Tibial nerve (tissue), 4 donors: ENCODE data around the gene MSI2. TPM values are rescaled to one million over a fixed set of nuclear protein-coding genes. Genes with fewer than 3 reads are reported as not detected.

Source experiments
- DNase-seq, 2 donors: peaks; one replicate each; pipeline ENCODE4 v3.0.0-alpha.2; 2019; ENCODE audit warnings: low spot score in 2 of 2
- H3K27ac ChIP-seq, 4 donors: fragments of 200-600 bp; sonication (generic) in 3 of 4; one replicate each; pipeline ENCODE4 v1.5.1; 2017 to 2019; ENCODE audit warnings: mild to moderate bottlenecking in 1 of 4
- H3K27me3 ChIP-seq, 2 donors: fragments of 200-600 bp; sonication (generic) in 1 of 2; one replicate each; pipeline versions ENCODE4 v1.5.1 to v1.6.0; 2017 to 2019
- H3K36me3 ChIP-seq, 3 donors: fragments of 200-600 bp; sonication (generic); one replicate each; pipeline ENCODE4 v1.5.1; 2018 to 2019
- H3K4me1 ChIP-seq, 4 donors: fragments of 200-600 bp; sonication (generic) in 3 of 4; one replicate each; pipeline ENCODE4 v1.5.1; 2017 to 2019
- H3K4me3 ChIP-seq, 4 donors: fragments of 200-600 bp; sonication (generic) in 3 of 4; one replicate each; pipeline ENCODE4 v1.5.1; 2017 to 2019; ENCODE audit warnings: mild to moderate bottlenecking in 1 of 4, moderate library complexity in 1 of 4
- H3K9me3 ChIP-seq, 4 donors: fragments of 200-600 bp; sonication (generic) in 3 of 4; one replicate each; pipeline ENCODE4 v1.5.1; 2017 to 2019
- EP300 ChIP-seq, 2 donors: sonication (generic); formaldehyde crosslinking; IDR thresholded peaks; one replicate each; pipeline ENCODE4 v1.6.1; 2017; ENCODE audit warnings: antibody characterized with exemption in 2 of 2, mild to moderate bottlenecking in 1 of 2
- POLR2A ChIP-seq, 2 donors: fragments of 450-650 bp; IDR thresholded peaks; one replicate each; pipeline ENCODE4 v1.6.1; 2017; ENCODE audit warnings: antibody characterized with exemption in 2 of 2, mild to moderate bottlenecking in 2 of 2, moderate library complexity in 2 of 2
- WGBS, 2 donors: methylation state at CpG; one replicate each; pipeline ENCODE4 v1.1.5; 2018; 5-methylcytosine and 5-hydroxymethylcytosine counted together
- total RNA-seq, 4 donors: library from RNA; depleted of rRNA; stranded (reverse); fragments of >200 nt; gene quantifications; one replicate each; pipeline ENCODE4 v1.1.0, GENCODE V29; 2016
- TF ChIP-seq, protein P1 (sequence below), 5 experiments: fragments of 200-600 bp in 3 of 5; fragments of 450-650 bp in 2 of 5; sonication (generic) in 3 of 5; IDR thresholded peaks; one replicate each; pipeline ENCODE4 v1.5.1; 2016 to 2019; ENCODE audit warnings: antibody characterized with exemption in 5 of 5, mild to moderate bottlenecking in 3 of 5, moderate library complexity in 2 of 5

The MSI2 gene
- total RNA-seq, 4 donors from 2014 or later = 11.5 to 18.3 (median 14.2) TPM

DNA sequence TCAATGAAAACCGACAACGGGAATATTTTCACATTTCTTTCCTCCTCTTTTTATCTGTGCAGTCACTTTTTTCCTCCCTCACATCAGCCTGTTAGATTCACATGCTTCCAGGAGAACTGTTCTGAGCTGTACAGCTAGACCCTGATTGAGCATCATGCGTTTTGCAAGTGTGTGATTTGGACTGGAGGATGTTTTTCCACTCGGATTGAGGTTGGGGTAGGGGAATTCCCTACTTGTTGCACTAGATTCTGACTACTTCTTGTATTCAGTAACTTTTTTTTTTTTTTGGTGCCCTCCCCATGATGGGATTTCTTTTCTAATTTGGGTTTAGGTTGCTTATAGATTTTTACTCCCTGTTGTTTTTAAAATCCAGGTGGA, 4.8 kb downstream of the MSI2 start:
- TF ChIP-seq EP300 (IDR thresholded peaks at IDR 0.05) = no peak
- TF ChIP-seq, protein P1, sequence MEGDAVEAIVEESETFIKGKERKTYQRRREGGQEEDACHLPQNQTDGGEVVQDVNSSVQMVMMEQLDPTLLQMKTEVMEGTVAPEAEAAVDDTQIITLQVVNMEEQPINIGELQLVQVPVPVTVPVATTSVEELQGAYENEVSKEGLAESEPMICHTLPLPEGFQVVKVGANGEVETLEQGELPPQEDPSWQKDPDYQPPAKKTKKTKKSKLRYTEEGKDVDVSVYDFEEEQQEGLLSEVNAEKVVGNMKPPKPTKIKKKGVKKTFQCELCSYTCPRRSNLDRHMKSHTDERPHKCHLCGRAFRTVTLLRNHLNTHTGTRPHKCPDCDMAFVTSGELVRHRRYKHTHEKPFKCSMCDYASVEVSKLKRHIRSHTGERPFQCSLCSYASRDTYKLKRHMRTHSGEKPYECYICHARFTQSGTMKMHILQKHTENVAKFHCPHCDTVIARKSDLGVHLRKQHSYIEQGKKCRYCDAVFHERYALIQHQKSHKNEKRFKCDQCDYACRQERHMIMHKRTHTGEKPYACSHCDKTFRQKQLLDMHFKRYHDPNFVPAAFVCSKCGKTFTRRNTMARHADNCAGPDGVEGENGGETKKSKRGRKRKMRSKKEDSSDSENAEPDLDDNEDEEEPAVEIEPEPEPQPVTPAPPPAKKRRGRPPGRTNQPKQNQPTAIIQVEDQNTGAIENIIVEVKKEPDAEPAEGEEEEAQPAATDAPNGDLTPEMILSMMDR (IDR thresholded peaks at IDR 0.05) = no peak
- no peak for TF ChIP-seq POLR2A (IDR thresholded peaks at IDR 0.05)
- 71 to 77% methylated on average over 4 of the region's 4 CpGs for WGBS, 2 donors
- Histone ChIP-seq H3K27ac (no peak overlapping the region), H3K36me3 (peaks cover 0 to 27% (median 0%) of the 10 kb centered on the region in 3 donors), H3K9me3 (no peaks in the 10 kb centered on the region), H3K27me3 (no peaks in the 10 kb centered on the region), H3K4me1 (peaks cover 0 to 13% (median 7%) of the 10 kb centered on the region in 4 donors), H3K4me3 (no peak overlapping the region)
- no peak for DNase-seq

DNA sequence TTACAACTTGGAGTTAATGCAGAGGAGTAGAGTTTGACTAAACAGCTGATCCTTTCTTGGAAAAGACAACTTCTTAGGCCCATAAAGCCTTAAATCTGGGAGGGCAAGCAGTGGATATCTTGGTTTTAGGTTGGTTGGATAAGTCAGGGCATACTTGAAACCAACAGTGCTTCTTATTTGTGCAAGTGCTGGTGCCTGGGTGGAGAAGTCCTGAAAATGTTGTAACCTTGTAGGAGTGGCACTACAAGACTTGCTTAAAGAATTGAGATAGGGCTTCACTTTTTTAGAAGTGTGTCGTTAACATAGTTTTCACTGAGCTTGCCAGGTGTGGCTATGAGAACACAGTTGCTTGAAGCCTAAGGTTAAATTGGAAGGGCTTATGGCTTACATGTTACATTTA, 6.2 kb downstream of the MSI2 start:
- Histone ChIP-seq H3K4me3 (no peak overlapping the region), H3K27ac (no peak overlapping the region), H3K9me3 (no peaks in the 10 kb centered on the region), H3K4me1 (peaks cover 0 to 13% (median 7%) of the 10 kb centered on the region in 4 donors), H3K27me3 (no peaks in the 10 kb centered on the region), H3K36me3 (peaks cover 0 to 40% (median 0%) of the 10 kb centered on the region in 3 donors)
- DNase-seq = no peak
- TF ChIP-seq, protein P1 (IDR thresholded peaks at IDR 0.05) = no peak
- TF ChIP-seq POLR2A (IDR thresholded peaks at IDR 0.05) (no peak), EP300 (IDR thresholded peaks at IDR 0.05) (no peak)
- WGBS, 2 donors = 92% methylated on average over 1 of the region's 1 CpG

DNA sequence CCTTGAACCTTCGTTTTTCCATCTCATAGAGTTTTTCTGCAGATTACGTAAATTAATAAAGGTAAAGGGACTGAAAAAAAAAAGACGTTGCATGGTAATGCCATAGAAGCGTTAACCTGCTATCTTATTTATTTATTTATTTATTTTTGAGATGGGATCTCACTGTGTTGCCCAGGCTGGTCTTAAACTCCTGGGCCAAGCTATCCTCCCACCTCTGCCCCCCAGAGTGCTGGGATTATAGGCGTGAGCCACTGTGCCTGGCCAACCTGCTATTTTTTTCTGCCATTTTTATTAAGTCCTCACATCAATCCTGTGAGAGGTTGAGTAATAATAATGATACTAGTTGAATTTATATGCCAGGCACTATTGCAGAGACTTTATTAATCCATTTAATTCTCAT, 7.9 kb downstream of the MSI2 start:
- TF ChIP-seq, protein P1 (IDR thresholded peaks at IDR 0.05) = no peak
- TF ChIP-seq POLR2A (IDR thresholded peaks at IDR 0.05) (no peak), EP300 (IDR thresholded peaks at IDR 0.05) (no peak)
- H3K4me1 ChIP-seq = no peaks in the 10 kb centered on the region
- no peaks in the 10 kb centered on the region for H3K9me3 ChIP-seq
- H3K4me3 ChIP-seq = no peak overlapping the region
- DNase-seq = no peak
- H3K27ac ChIP-seq = no peak overlapping the region
- no peaks in the 10 kb centered on the region for H3K27me3 ChIP-seq
- whole genome bisulfite sequencing, 2 donors = 95 to 96% methylated on average over 5 of the region's 5 CpGs
- peaks cover 0 to 46% (median 0%) of the 10 kb centered on the region in 3 donors for H3K36me3 ChIP-seq

DNA sequence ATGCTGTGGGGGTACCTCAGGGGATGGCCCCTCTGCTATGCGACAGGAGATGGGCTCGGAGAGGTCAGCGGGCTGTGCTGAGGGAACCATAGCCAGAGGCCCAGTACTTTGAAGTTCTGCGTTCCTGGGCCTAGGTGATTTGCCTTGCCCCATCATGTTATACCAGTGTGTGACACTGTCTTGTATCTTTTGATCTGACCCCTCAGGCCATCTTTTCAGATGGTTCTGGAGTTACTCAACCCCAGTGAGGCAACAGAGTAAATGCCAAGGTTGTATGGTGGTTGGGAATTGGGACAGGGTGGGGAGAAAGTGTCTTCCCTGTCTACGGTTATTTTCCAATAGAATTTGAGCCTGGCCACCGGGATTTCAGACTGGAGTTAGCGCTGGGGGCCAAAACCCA, 8.5 kb downstream of the MSI2 start:
- no peak for TF ChIP-seq EP300 (IDR thresholded peaks at IDR 0.05)
- no peak for TF ChIP-seq POLR2A (IDR thresholded peaks at IDR 0.05)
- TF ChIP-seq, protein P1 (IDR thresholded peaks at IDR 0.05) = no peak
- 80 to 86% methylated on average over 7 of the region's 7 CpGs for WGBS, 2 donors

DNA sequence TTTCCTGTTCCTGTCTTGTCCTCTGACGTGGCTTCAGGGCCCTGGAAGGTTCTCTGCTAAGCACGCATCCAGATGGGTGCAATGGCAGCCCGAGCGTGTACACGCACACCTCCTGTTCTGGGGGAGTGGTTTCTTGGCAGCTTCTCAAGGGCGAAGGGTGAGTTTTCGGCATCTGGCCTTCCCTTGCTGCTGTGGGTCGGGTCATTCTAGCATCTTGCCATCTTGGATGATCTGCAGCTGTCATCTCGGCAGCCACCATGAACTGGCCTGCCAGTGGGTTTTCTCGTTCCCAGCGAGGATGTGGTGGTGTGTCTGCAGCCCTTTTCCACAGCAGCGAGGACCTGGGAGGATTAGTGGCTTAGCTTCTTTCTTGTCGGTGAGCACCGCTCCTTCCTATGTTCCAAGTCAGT, 10.6 kb downstream of the MSI2 start:
- no peak for DNase-seq
- Histone ChIP-seq H3K4me3 (no peak overlapping the region), H3K36me3 (peaks cover 0 to 41% (median 0%) of the 10 kb centered on the region in 3 donors), H3K4me1 (no peaks in the 10 kb centered on the region), H3K27me3 (no peaks in the 10 kb centered on the region), H3K9me3 (no peaks in the 10 kb centered on the region), H3K27ac (no peak overlapping the region)
- WGBS, 2 donors = 92 to 97% methylated on average over 14 of the region's 14 CpGs
- no peak for TF ChIP-seq EP300 (IDR thresholded peaks at IDR 0.05)
- TF ChIP-seq, protein P1 (IDR thresholded peaks at IDR 0.05) = no peak
- no peak for TF ChIP-seq POLR2A (IDR thresholded peaks at IDR 0.05)

More for the DNA sequence above, 8.5 kb downstream of the MSI2 start:
- Histone ChIP-seq H3K27me3 (no peaks in the 10 kb centered on the region), H3K4me3 (no peak overlapping the region), H3K9me3 (no peaks in the 10 kb centered on the region), H3K4me1 (no peaks in the 10 kb centered on the region), H3K36me3 (peaks cover 0 to 46% (median 0%) of the 10 kb centered on the region in 3 donors), H3K27ac (no peak overlapping the region)
- no peak for DNase-seq
